ENCODE results near the gene KIF2C. TPM values are rescaled to one million over a fixed set of nuclear protein-coding genes. Genes with fewer than 3 reads are reported as not detected.

KIF2C gene
- total and polyA plus RNA-seq, 2 of the 4 experiments (the other 2 are of a cell fraction) = 31.6 to 45.0 TPM

DNA sequence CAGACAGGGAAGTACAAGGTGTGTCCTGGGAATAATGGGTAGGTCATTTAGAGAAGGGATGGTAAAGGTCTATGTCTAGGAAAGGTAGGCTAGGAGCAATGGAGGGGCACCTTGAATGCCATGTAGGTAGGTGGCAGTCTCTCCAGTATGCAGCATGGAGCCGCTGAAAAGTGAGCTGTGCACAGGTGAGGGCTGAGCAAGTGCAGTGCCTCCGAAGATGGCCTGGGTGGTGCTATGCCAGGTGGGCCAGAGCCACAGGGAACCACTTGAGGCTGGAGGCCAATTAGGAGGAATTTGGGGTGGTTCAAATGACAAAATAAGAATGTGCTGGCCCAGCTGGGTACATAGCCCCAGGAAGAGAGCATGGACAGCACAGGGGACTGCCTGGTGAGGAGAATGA lies 33.7 kb upstream of the KIF2C start:
- H3K4me1 ChIP-seq (ENCODE audit: control insufficient read depth, insufficient read depth, low read length) = peaks cover 8% of the 10 kb centered on the region
- no peak overlapping the region for H2BK15ac ChIP-seq (ENCODE audit: low read depth, low read length)
- no peak overlapping the region for H4K5ac ChIP-seq (ENCODE audit: low read depth, low read length)
- no peak overlapping the region for H3K27ac ChIP-seq (ENCODE audit: insufficient read depth, low read length)
- H3K27me3 ChIP-seq (ENCODE audit: control insufficient read depth, insufficient read depth, low read length) = no peaks in the 10 kb centered on the region
- no peaks in the 10 kb centered on the region for H4K20me1 ChIP-seq (ENCODE audit: insufficient read depth, low read length)
- no TSS peak for BruUV-seq (replicated peaks)
- no peak overlapping the region for H3K56ac ChIP-seq (ENCODE audit: extremely low read depth, insufficient read depth, low read length)
- H3K9me3 ChIP-seq (ENCODE audit: control insufficient read depth, insufficient read depth, low read length) = no peaks in the 10 kb centered on the region
- H2BK5ac ChIP-seq (ENCODE audit: low read depth, low read length, poor library complexity, severe bottlenecking) = no peak overlapping the region
- ChIA-PET CTCF (no interaction called here), POLR2A (ENCODE audit: unreplicated experiment) (no interaction called here)
- H2AK9ac ChIP-seq (replicated peaks; ENCODE audit: low read depth, low read length, poor library complexity) = peak overlapping the region; percentile 15
- DNase-seq (no peak), ATAC-seq (ENCODE audit: low read depth) (no peak)
- H3K36me3 ChIP-seq (ENCODE audit: control insufficient read depth, insufficient read depth, low read length) = no peaks in the 10 kb centered on the region
- no peak overlapping the region for H3K4me3 ChIP-seq (ENCODE audit: insufficient read depth, low read depth, low read length)
- H2AFZ ChIP-seq (replicated peaks; ENCODE audit: low read length, poor library complexity) = peak overlapping the region; percentile 63
- no peak overlapping the region for H3K9ac ChIP-seq (ENCODE audit: low read depth, low read length)
- H3K9me1 ChIP-seq (ENCODE audit: insufficient read depth, low read length) = peaks cover 17% of the 10 kb centered on the region
- 0 out of 2 replicates have a peak overlapping the region, but pooled peaks have one; percentile 38 for H2AK5ac ChIP-seq (ENCODE audit: low read depth, low read length)
- dilution Hi-C loops (cut with HindIII; ENCODE audit: low sequenced_read_pairs, unreplicated experiment) = no loop called here
- H3K4ac ChIP-seq (ENCODE audit: low read depth, low read length) = peak overlapping the region; percentile 29; the same call in 1 of the 2 replicates
- no peak overlapping the region for H3K4me2 ChIP-seq (ENCODE audit: low read depth, low read length)
- 100% methylated on average over 2 of the region's 2 CpGs; no CpG with 5 or more reads in 1 of the 2 experiments for WGBS, 2 experiments (ENCODE audit: extremely low coverage in 2 of 2, insufficient read length in 1 of 2)
- intact Hi-C loops (cut with micrococcal nuclease) = no loop called here
- peak overlapping the region; percentile 11; the same call in 1 of the 2 replicates for H3K14ac ChIP-seq (replicated peaks; ENCODE audit: low read depth, low read length)
- H2BK20ac ChIP-seq (ENCODE audit: low read depth, low read length) = no peak overlapping the region
- in situ Hi-C loops (cut with MboI; ENCODE audit: low sequenced_read_pairs) = no loop called here
- no peaks in the 10 kb centered on the region for H3K79me1 ChIP-seq (ENCODE audit: low read depth in 1 of 2, low read length in 2 of 2)
- no peak for TF ChIP-seq BHLHE40 (IDR thresholded peaks at IDR 0.05; ENCODE audit: low read depth, low read length)
- no peak for TF ChIP-seq ELK1 (IDR thresholded peaks at IDR 0.05; ENCODE audit: borderline replicate concordance, low read depth, low read length)
- TF ChIP-seq, protein P1, sequence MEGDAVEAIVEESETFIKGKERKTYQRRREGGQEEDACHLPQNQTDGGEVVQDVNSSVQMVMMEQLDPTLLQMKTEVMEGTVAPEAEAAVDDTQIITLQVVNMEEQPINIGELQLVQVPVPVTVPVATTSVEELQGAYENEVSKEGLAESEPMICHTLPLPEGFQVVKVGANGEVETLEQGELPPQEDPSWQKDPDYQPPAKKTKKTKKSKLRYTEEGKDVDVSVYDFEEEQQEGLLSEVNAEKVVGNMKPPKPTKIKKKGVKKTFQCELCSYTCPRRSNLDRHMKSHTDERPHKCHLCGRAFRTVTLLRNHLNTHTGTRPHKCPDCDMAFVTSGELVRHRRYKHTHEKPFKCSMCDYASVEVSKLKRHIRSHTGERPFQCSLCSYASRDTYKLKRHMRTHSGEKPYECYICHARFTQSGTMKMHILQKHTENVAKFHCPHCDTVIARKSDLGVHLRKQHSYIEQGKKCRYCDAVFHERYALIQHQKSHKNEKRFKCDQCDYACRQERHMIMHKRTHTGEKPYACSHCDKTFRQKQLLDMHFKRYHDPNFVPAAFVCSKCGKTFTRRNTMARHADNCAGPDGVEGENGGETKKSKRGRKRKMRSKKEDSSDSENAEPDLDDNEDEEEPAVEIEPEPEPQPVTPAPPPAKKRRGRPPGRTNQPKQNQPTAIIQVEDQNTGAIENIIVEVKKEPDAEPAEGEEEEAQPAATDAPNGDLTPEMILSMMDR (conservative IDR thresholded peaks at IDR 0.05; ENCODE audit: low read depth, low read length) = no peak
- no peak for TF ChIP-seq CEBPB (IDR thresholded peaks at IDR 0.05; ENCODE audit: low read depth, low read length)
- TF ChIP-seq MXI1 (IDR thresholded peaks at IDR 0.05; ENCODE audit: borderline replicate concordance, low read depth, low read length) = no peak
- no peak for TF ChIP-seq RAD21 (IDR thresholded peaks at IDR 0.05; ENCODE audit: low read length)
- no peak for TF ChIP-seq RFX5 (IDR thresholded peaks at IDR 0.05; ENCODE audit: low read depth, low read length)
- no peak for TF ChIP-seq USF2 (IDR thresholded peaks at IDR 0.05; ENCODE audit: low read depth, low read length)
- no peak for TF ChIP-seq MAFK (IDR thresholded peaks at IDR 0.05; ENCODE audit: low read depth, low read length)
- TF ChIP-seq FOS (IDR thresholded peaks at IDR 0.05; ENCODE audit: low read depth, low read length) = no peak
- TF ChIP-seq NFE2L2 (IDR thresholded peaks at IDR 0.05; ENCODE audit: low read depth, low read length) = no peak
- TF ChIP-seq RCOR1 (IDR thresholded peaks at IDR 0.05; ENCODE audit: insufficient replicate concordance, low read length) = no peak
- no peak for TF ChIP-seq SMC3 (IDR thresholded peaks at IDR 0.05; ENCODE audit: low read depth, low read length)
- TF ChIP-seq MAZ (IDR thresholded peaks at IDR 0.05; ENCODE audit: borderline replicate concordance, low read depth, low read length) = no peak
- no peak for TF ChIP-seq CHD1 (IDR thresholded peaks at IDR 0.05; ENCODE audit: low read depth, low read length)
- no peak for TF ChIP-seq POLR2A (IDR thresholded peaks at IDR 0.05; ENCODE audit: low read depth, low read length)
- peak overlapping the region; percentile 59; the same call in 1 of the 2 replicates for H2BK120ac ChIP-seq (ENCODE audit: low read depth, low read length)
- H3K18ac ChIP-seq (ENCODE audit: low read depth, low read length) = no peak overlapping the region
- 0 out of 4 replicates have a peak overlapping the region, but pooled peaks of 1 of the 2 experiments have one; percentile 54 for H4K8ac ChIP-seq (ENCODE audit: low read depth in 2 of 2, low read length in 2 of 2)
- no peak overlapping the region for H4K91ac ChIP-seq (ENCODE audit: insufficient read depth, low read depth, low read length)
- no peak overlapping the region for H3K23ac ChIP-seq (ENCODE audit: low read depth, low read length)

Data from IMR-90 (cell line).